SK-N-DZ (cell line): ENCODE results near the gene ADAD2.

ENCODE experiments used
- DNase-seq: peaks from one replicate; pipeline ENCODE4 v3.0.0-alpha.2; 2015; ENCODE audit warnings: low spot score

The ADAD2 gene

DNA sequence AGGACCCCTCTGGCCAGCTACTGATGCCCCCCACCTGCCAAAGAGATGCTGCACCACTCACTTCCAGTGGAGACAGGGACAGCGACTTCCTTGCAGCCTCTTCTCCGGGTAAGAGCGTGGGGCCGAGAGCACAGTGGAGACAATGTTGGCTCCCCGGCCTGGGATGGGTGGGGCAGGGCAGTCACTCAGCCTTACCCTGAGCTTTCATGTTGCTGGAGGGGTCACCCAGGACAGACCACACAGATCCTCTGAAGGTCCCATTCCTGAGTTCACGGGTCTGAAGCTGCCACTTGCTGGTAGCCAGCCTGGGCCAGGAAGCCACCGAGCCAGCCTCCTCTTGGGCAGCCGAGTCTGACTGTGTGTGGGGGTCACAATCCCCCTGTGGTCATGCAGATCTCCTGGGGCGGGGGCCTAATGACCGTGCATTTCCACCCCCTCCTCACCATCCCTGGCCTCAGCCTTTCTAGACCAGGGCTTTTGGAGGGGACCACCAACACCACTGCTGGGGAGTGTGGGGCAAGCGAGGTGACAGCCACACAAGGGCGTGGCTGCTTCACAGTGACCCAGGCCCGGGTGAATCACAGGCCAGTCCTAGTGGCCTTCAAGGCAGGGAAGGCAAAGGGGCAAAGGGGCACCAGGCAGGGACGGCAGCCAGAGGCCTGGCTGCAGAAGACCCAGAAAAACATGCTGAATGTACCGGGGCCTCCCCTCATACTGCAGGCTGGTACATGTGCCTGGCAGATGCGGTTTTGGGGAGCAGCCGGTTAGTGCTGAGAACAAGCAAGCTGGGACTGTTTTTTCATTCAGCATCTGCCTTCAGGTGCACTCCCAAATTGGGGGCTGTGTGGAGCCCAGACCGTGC, 14.5 kb upstream of the ADAD2 start:
- no peak for DNase-seq

GRCh38 chr16:84177741-84178073, 13.2 kb upstream of the ADAD2 start:
- no peak for DNase-seq

- no peak for DNase-seq
Measured at GRCh38 chr16:84178146-84178765, 12.7 kb upstream of the ADAD2 start.

DNA sequence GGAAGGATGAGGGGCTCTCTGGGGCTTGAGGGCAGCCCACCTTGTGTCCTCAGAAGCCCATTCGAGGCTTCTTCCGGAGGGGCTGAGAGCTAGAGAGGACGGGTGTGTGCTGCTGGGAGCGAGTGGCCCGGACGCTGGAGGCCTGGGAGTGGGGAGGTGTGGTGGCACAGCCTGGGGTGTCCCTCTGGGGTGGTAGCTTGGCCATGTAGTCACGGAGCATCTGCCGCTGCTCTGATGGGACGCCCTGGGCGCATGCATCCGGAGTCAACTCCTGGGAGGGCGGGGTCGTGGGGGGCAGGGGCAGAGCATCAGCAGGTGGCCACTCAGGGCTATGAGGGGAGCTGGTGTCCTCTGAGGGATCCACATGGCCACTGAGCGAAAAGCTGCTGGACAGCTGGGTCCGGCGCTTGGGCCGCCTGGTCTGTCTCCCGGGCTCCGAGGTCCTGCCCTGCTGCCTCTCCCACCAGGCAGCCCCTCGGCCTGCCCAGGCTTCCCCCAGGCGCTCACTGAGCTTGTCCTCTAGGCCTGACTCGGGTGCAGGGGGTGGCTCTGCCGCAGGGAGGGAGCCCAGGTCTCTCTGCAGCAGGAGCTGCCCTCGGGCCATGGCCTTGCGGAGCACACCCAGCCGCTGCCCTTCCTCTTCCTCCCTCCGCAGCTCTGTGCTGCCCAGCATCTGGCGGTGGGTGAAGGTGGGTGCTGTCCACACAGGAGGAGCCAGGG, 11.9 kb upstream of the ADAD2 start:
- no peak for DNase-seq

- DNase-seq, result no peak
Measured at GRCh38 chr16:84179612-84180320, 11.2 kb upstream of the ADAD2 start.

- no peak for DNase-seq
Measured at GRCh38 chr16:84180519-84181140, 10.3 kb upstream of the ADAD2 start.

DNA sequence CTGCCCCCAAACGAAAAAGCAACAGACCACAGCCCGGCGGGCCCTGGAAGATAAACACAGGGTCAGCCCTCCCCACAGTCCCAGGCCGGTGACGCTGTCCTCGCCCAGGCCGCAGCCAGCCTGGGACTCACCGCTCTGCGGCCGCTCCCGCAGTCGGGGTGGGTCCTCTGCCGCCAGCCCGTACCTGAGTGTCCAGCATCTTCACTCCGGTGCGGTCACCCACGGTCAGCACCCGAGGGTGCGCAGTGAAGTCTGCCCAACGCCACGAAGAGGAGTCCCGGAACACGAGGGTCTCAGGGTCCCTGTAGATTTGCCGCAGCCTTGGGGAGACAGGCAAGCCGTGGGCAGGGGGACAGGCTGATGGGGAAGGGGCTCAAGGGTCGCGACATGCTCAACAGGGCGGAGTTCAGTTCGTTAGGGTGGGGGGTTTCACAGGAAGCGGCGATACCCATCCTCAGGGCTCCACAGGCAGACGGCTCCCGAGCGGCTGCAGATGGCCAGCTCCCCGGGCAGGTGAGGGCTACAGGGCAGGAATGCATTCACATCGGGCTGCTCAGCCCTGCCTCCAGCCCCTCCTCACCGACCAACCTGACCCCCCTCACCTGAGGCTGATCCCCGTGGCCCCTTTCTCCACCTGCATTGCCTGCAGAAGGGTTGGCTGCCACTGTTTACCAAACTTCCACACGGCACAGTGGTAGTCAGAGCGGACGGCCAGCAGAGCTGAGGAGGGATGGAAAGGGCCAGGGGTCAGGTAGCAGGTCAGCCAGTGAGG, 9.6 kb upstream of the ADAD2 start:
- DNase-seq, result no peak

DNA sequence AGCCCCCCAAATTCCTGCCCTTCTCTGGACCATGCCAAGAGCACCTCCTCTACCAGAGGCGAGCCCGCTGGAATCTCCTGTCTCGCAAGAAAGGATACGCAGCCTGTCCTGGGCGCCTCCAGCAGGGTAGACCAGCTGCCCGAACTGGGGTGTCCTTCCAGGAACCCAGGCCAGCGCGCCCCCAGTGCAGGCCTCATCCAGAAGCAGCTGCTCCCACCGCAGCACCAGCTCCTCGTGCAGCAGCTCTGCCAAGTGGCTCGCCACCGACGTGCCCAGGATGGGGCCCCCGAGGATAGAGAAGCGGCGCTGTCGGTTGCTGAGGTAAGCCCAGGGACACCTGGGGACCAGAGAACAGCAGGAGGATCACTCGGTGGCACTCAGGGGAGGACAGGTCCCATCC, 8.9 kb upstream of the ADAD2 start:
- no peak for DNase-seq

GRCh38 chr16:84182680-84183571, 8.0 kb upstream of the ADAD2 start:
- no peak for DNase-seq

- no peak for DNase-seq
Measured at GRCh38 chr16:84183572-84183875, 7.4 kb upstream of the ADAD2 start.

DNA sequence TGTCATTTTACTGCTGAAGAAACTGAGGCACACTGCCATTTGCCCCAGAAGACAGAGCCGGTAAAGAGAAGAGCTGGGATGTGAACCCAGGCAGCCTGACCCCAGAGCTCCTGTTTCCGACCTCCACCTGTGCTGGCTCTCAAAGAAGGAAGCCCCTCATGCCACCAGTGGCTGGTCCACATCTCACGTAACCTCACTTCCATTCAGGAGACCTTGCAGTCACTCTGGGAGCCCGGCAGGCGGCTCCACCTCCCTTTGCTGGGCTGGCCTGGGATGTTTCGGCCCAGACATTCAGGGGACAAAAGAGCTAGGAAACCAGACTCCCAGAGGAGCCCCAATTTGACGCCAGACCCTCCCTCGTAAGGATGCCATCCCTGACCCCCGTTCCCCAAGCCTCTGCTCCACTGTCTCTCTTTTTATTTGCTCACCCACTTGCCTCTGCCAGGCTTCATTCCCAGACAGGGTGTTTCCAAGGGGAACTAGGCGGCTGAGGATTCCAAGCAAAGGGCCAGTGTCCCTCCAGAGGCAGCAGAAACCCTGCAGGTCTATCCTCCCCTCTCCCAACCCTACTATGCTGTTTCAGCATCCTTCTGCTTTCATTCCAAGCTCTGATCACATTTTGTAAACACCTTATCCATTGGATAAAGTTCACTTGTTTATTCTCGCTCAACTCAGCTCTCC, 6.9 kb upstream of the ADAD2 start:
- no peak for DNase-seq

GRCh38 chr16:84184775-84185174, 6.2 kb upstream of the ADAD2 start:
- DNase-seq, result no peak

GRCh38 chr16:84186685-84187437, 4.1 kb upstream of the ADAD2 start, which contains the start of gene TAF1C:
TAF1C (minus strand) TSS chr16:84187057; CDS start chr16:84184988, 2,069 bp downstream.
- peak; percentile 96 for DNase-seq

DNA sequence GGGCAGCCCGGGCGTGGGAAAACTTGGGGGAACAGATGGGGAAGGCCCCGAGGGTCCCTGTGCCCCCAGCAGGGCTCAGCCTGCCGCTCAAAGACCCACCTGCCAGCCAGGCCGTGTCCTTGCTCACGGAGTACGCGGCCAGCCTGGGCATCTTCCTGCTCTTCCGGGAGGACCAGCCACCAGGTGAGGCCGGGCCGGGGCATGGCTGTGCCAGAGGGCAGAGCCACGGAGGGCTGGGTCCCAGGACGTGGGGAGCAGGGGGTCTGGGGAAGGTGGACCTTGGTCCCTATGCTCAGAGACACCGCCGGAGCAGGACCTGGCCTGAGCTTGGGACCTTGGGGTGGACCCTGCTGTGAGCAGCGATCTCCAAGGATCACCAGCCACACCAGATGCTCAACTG, 509 bp downstream of the ADAD2 start:
- no peak for DNase-seq

GRCh38 chr16:84193480-84193879, 2.5 kb downstream of the ADAD2 start:
- no peak for DNase-seq

DNA sequence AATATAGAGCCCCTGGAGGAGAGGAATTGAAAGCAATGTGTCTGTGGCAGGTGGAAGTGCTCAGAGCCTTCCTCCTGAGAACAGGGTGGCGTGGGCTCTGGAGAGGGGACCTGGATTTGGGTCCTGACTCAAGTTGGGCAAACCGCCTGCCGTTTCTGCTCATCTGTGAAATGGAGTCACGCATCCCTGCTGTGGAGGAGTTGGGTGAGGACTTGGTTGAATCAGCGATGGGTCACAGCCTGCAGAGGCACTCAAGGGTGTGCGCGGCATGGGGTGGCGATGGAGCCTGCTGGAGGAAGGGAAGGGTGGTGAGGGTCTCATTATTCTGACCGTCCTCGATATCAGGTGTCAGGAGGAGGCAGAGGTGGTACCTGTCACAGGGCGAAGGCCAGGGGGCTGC, 3.1 kb downstream of the ADAD2 start:
- DNase-seq, result no peak

GRCh38 chr16:84194470-84195200, 3.7 kb downstream of the ADAD2 start:
- DNase-seq, result no peak
